ENCODE measurements around the gene RAP1B.

RAP1B gene

GRCh38 chr12:68610370-68611093 lies at the start of gene RAP1B:
TSS of gene RAP1B (plus strand) at chr12:68610899. CDS start at chr12:68648725, 37,826 bp downstream.
- DNase-seq: peak; percentile 93

GRCh38 chr12:68561830-68562229 lies 48.9 kb upstream of the RAP1B start:
- no peak for DNase-seq

GRCh38 chr12:68564166-68564565 lies 46.5 kb upstream of the RAP1B start:
- no peak for DNase-seq

- DNase-seq: peak; percentile 22
Observed at GRCh38 chr12:68565391-68565903, 45.3 kb upstream of the RAP1B start.

- no peak for DNase-seq
Observed at GRCh38 chr12:68568922-68569569, 41.7 kb upstream of the RAP1B start.

- no peak for DNase-seq
Observed at GRCh38 chr12:68572661-68573060, 38.0 kb upstream of the RAP1B start.

GRCh38 chr12:68573406-68573805 lies 37.3 kb upstream of the RAP1B start:
- DNase-seq: no peak

GRCh38 chr12:68577949-68578348 lies 32.8 kb upstream of the RAP1B start:
- DNase-seq: no peak

GRCh38 chr12:68578765-68579164 lies 31.9 kb upstream of the RAP1B start:
- DNase-seq: no peak

GRCh38 chr12:68579254-68579653 lies 31.4 kb upstream of the RAP1B start:
- no peak for DNase-seq

- no peak for DNase-seq
Observed at GRCh38 chr12:68580911-68581310, 29.8 kb upstream of the RAP1B start.

- no peak for DNase-seq
Observed at GRCh38 chr12:68581926-68582325, 28.8 kb upstream of the RAP1B start.

GRCh38 chr12:68585966-68586365 lies 24.7 kb upstream of the RAP1B start:
- DNase-seq: no peak

GRCh38 chr12:68587448-68587873 lies 23.2 kb upstream of the RAP1B start:
- DNase-seq: peak; percentile 40

GRCh38 chr12:68589194-68589593 lies 21.5 kb upstream of the RAP1B start:
- DNase-seq: no peak

- peak; percentile 65 for DNase-seq
Observed at GRCh38 chr12:68591734-68592418, 18.8 kb upstream of the RAP1B start.

GRCh38 chr12:68595241-68595640 lies 15.5 kb upstream of the RAP1B start:
- no peak for DNase-seq

- no peak for DNase-seq
Observed at GRCh38 chr12:68601767-68602166, 8.9 kb upstream of the RAP1B start.

- DNase-seq: no peak
Observed at GRCh38 chr12:68602720-68603119, 8.0 kb upstream of the RAP1B start.

- DNase-seq: no peak
Observed at GRCh38 chr12:68608191-68608590, 2.5 kb upstream of the RAP1B start.

GRCh38 chr12:68609998-68610369 lies 715 bp upstream of the RAP1B start:
- DNase-seq: peak; percentile 43

- DNase-seq: peak; percentile 61
Observed at GRCh38 chr12:68611094-68611805, 551 bp downstream of the RAP1B start.

- DNase-seq: no peak
Observed at GRCh38 chr12:68611806-68612160, 1.1 kb downstream of the RAP1B start.
